HFFc6 (cell line): Measurements from ENCODE around the gene IFT81. TPM values are rescaled to one million over a fixed set of nuclear protein-coding genes. Genes with fewer than 3 reads are reported as not detected.

Experiments used
- DNase-seq: peaks from one replicate; pipeline ENCODE4 v3.0.0-alpha.2; 2018
- H3K27ac Mint-ChIP-seq: 2 replicates; pipeline ENCODE4 v1.8.0; 2020; ENCODE audit warnings: mild to moderate bottlenecking, mixed read lengths
- H3K27me3 Mint-ChIP-seq: 2 replicates; pipeline ENCODE4 v1.8.0; 2021; ENCODE audit warnings: mild to moderate bottlenecking, moderate library complexity, mixed read lengths; ENCODE audit not compliant: insufficient read depth
- H3K36me3 Mint-ChIP-seq: 2 replicates; pipeline ENCODE4 v1.8.0; 2021; ENCODE audit warnings: low read depth, mixed read lengths
- H3K4me1 Mint-ChIP-seq: 2 replicates; pipeline ENCODE4 v1.8.0; 2020; ENCODE audit warnings: low read depth, mixed read lengths
- H3K4me3 Mint-ChIP-seq: 2 replicates; pipeline ENCODE4 v1.8.0; 2020; ENCODE audit warnings: mild to moderate bottlenecking, moderate library complexity, mixed read lengths
- H3K9me3 Mint-ChIP-seq: 2 replicates; pipeline ENCODE4 v1.8.0; 2020; ENCODE audit warnings: mild to moderate bottlenecking, mixed read lengths
- total RNA-seq, 6 experiments: library from RNA; stranded (reverse); fragmentation: NEBNext Ultra II Directional; extraction: Animal tissue kit (Norgen Biotek cat#: 25700); gene quantifications; 2 replicates in 1 of 6; 3 replicates in 5 of 6; pipeline ENCODE4 v1.2.3, GENCODE V29; 2021
- TF ChIP-seq, protein P1 (sequence below): fragments of 200-600 bp; sonication (generic); IDR thresholded peaks from 2 replicates; pipeline ENCODE4 v1.5.0; 2021; ENCODE audit warnings: antibody characterized with exemption, mild to moderate bottlenecking

The IFT81 gene
- total RNA-seq, 6 experiments from 2014 or later: 9.4 to 14.4 (median 12.8) TPM

DNA sequence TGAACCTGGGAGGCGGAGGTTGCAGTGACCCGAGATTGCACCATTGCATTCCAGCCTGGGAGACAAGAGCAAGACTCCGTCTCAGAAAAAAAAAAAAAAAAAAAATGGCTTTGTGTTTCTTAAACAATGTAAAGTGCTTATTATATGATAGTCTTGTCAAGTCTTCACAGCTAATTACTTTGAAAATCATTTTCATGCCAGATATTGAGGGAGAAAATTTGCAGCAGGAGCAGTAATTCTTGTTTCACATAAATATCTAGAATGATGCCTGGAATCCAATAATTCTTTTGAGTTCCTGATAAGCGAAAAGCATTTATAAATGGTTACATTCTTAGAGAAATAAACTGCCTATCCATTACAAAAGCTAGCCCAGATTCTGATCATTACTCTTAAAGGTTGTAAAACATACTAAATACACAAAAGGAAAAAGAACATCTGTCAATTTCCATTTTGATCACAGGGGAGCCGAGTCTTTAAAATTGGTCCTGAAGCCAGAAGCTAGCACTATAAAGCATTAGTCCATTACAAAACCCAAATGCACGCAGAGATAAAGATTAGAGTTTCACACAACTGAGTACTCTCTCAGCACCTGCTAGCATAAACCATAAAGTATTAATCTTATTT is 50.3 kb downstream of the IFT81 start:
- DNase-seq: no peak
- TF ChIP-seq, protein P1, sequence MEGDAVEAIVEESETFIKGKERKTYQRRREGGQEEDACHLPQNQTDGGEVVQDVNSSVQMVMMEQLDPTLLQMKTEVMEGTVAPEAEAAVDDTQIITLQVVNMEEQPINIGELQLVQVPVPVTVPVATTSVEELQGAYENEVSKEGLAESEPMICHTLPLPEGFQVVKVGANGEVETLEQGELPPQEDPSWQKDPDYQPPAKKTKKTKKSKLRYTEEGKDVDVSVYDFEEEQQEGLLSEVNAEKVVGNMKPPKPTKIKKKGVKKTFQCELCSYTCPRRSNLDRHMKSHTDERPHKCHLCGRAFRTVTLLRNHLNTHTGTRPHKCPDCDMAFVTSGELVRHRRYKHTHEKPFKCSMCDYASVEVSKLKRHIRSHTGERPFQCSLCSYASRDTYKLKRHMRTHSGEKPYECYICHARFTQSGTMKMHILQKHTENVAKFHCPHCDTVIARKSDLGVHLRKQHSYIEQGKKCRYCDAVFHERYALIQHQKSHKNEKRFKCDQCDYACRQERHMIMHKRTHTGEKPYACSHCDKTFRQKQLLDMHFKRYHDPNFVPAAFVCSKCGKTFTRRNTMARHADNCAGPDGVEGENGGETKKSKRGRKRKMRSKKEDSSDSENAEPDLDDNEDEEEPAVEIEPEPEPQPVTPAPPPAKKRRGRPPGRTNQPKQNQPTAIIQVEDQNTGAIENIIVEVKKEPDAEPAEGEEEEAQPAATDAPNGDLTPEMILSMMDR: no peak
- Mint-ChIP-seq H3K4me1 (peaks cover 9% of the 10 kb centered on the region), H3K27me3 (no peaks in the 10 kb centered on the region; the same call in 1 of the 2 replicates), H3K27ac (no peak overlapping the region), H3K36me3 (peaks cover 5% of the 10 kb centered on the region; the same call in 1 of the 2 replicates), H3K4me3 (no peak overlapping the region), H3K9me3 (no peaks in the 10 kb centered on the region)

DNA sequence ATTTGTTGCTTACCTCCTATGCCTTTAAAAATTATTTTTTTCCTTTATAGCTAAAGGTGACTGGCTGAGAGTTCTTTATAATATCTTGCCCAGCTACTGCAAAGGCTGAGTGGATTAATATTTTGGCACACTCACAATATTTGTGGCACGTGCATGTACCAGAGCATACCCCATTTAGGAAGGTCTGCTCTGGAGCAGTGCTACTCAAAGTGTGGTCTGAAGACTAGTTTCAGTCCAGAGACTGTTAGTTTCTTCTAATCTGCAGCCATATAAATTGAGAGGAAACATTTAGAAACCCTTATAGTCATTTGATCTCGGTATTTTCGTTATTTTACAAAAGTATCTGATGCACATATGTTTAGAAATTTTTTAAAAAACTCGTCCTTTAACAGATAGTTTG is 51.0 kb downstream of the IFT81 start:
- TF ChIP-seq, protein P1: no peak
- peaks cover 5% of the 10 kb centered on the region; the same call in 1 of the 2 replicates for H3K36me3 Mint-ChIP-seq
- no peaks in the 10 kb centered on the region; the same call in 1 of the 2 replicates for H3K27me3 Mint-ChIP-seq
- DNase-seq: no peak
- peaks cover 16% of the 10 kb centered on the region for H3K4me1 Mint-ChIP-seq
- no peaks in the 10 kb centered on the region for H3K9me3 Mint-ChIP-seq
- no peak overlapping the region for H3K4me3 Mint-ChIP-seq
- no peak overlapping the region for H3K27ac Mint-ChIP-seq

DNA sequence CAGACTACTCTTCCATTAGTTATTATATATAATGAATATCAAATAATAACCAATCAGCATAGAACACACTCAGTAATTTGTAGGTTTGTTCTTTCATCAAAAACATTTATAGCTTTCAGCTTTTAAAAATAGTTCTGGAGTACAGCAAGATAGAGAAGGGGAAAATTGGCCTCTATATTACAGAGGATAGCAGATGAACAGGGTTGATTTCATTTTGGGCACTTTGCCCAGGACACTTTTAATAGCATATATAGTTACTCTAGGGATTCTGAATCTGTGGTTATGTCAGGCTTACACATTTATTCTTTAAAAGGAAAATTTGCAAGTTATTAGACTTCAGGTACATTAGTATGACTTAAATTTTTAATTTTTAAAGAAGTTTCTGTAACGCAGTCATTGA is 52.6 kb downstream of the IFT81 start:
- H3K9me3 Mint-ChIP-seq: no peaks in the 10 kb centered on the region
- no peak for DNase-seq
- H3K4me1 Mint-ChIP-seq: peaks cover 32% of the 10 kb centered on the region
- peaks cover 6% of the 10 kb centered on the region; the same call in 1 of the 2 replicates for H3K36me3 Mint-ChIP-seq
- H3K27me3 Mint-ChIP-seq: no peaks in the 10 kb centered on the region; the same call in 1 of the 2 replicates
- TF ChIP-seq, protein P1: no peak
- H3K27ac Mint-ChIP-seq: no peak overlapping the region
- H3K4me3 Mint-ChIP-seq: no peak overlapping the region

DNA sequence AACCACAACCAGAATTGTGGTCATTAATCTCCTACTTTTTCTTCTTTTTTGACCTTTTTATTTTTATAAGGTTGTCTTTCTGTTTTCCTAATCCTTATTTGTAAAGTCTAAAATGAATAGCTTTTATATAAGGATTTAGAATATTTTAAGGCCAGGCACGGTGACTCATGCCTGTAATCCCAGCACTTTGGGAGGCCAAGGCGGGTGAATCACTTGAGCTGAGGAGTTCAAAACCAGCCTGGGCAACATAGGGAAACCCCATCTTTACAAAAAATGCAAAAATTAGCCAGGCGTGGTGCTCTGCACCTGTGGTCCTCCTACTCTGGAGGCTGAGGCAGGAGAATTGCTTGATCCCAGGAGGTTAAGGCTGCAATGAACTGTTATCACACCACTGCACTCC is 55.1 kb downstream of the IFT81 start:
- H3K27ac Mint-ChIP-seq: peak overlapping the region; percentile 69
- peaks cover 33% of the 10 kb centered on the region for H3K4me1 Mint-ChIP-seq
- peak; percentile 70 for DNase-seq
- H3K27me3 Mint-ChIP-seq: no peaks in the 10 kb centered on the region; the same call in 1 of the 2 replicates
- H3K9me3 Mint-ChIP-seq: no peaks in the 10 kb centered on the region
- peak overlapping the region; percentile 30; the same call in 1 of the 2 replicates for H3K4me3 Mint-ChIP-seq
- peaks cover 10% of the 10 kb centered on the region for H3K36me3 Mint-ChIP-seq
- TF ChIP-seq, protein P1: no peak

DNA sequence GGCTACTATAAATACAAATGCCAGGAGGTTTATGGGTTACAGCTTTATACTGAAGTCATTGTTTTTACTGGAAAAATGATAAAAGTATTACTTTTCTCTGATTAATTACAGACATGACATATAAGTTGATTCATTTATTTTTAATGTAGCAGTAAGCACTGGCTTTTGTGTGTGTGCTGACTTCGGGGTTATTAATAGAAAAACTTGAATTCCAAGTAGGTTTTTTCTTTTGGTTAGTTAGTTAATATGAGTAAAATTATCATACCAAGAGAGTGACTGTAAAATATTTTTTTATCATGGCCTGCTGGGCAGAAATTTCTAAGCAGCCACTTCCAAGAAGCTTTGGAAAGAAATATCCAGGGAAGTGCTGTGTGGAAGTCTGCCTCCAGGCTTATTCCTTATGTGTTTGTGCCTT is 56.4 kb downstream of the IFT81 start:
- TF ChIP-seq, protein P1: no peak
- DNase-seq: peak; percentile 58
- Mint-ChIP-seq H3K4me3 (peak overlapping the region; percentile 57), H3K27me3 (no peaks in the 10 kb centered on the region; the same call in 1 of the 2 replicates), H3K27ac (peak overlapping the region; percentile 82), H3K9me3 (peaks cover under 1% of the 10 kb centered on the region), H3K4me1 (peaks cover 33% of the 10 kb centered on the region), H3K36me3 (peaks cover 18% of the 10 kb centered on the region)
